RWPE1 (cell line): Measurements from ENCODE around the gene DNAH5.

Experiments used
- CTCF ChIA-PET: fragments of 350-600 bp; sonication (Branson Sonifier 250); formaldehyde crosslinking; extraction: SDS; loops from one replicate; lab custom pipeline; 2021; lab: Yijun Ruan, JAX
- POLR2A ChIA-PET: fragments of 400-600 bp; formaldehyde crosslinking; extraction: SDS; loops from one replicate; lab custom pipeline; 2020; ENCODE audit warnings: antibody characterized with exemption; ENCODE audit not compliant: low non-redundant PET; lab: Yijun Ruan, JAX
- DNase-seq: peaks from one replicate; pipeline ENCODE4 v3.0.0; 2012; ENCODE audit warnings: low spot score
- H3K27ac ChIP-seq: fragments of 450-650 bp; 2 replicates; pipeline ENCODE4 v1.5.1; 2017
- CTCF ChIP-seq: fragments of 450-650 bp; conservative IDR thresholded peaks from 2 replicates; pipeline ENCODE4 v1.5.1; 2017; ENCODE audit warnings: low read depth, mild to moderate bottlenecking

The DNAH5 gene

DNA sequence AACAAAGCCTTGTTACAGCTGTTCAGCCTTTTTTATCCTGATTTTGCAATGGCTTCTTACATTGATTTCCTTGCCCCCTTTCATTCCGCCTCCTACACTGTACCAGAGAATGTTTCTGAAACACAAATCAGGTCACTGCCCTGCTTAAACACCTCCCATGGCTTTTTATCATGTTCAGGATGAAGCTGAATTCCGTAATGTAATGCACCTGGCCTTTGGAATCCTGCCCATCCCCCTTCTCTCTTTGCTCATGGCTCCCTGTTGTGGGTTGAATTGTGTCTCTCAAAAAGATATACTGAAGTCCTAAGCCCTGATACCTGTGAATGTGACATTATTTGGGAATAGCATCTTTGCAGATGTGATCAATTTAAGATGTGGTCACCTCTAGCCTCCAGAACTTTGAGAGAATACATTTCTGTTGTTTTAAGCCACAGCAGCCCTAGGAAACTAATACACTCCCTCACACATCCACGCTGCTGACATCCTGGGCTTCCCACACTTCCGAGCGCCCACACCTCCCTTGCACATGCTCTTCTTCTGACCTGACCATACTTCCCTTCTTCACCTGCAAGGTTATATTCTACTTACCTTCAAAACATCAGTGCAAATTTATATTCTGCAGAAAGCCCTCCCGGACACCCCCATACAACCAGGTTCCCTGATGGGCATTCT lies 101.2 kb downstream of the DNAH5 start:
- ChIA-PET POLR2A (no interaction called here), CTCF (interaction anchor here (0.6 kb wide), 2 partner anchors 582 to 631 kb away, joined by 3 read pairs; no protein-coding TSS in a partner anchor)
- DNase-seq = no peak
- no peak for TF ChIP-seq CTCF
- H3K27ac ChIP-seq = no peak overlapping the region

DNA sequence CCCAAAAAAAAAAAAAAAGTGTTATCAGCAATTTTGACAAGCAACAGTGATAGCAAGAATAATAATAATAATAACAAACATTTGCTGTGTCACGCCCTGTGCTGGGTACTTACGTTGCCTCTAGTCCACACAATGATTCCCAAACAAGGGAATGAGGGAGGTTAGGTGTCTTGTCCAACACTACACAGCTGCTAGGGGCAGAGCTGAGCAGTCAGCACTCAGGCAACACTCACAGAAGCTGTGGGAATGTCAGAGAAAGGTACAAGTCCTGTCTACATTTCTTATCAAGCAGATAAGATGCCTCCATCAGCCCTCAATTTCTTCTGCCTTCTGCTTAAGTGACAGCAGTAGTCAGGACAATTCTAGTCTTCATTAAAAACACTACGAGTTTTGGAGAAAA lies 111.0 kb downstream of the DNAH5 start:
- TF ChIP-seq CTCF = no peak
- POLR2A ChIA-PET = no interaction called here
- H3K27ac ChIP-seq = no peak overlapping the region
- CTCF ChIA-PET = no interaction called here
- DNase-seq = no peak

- ChIA-PET POLR2A (no interaction called here), CTCF (no interaction called here)
Observed at GRCh38 chr5:13831351-13831750, 113.1 kb downstream of the DNAH5 start.

GRCh38 chr5:13830536-13830935 lies 114.0 kb downstream of the DNAH5 start:
- TF ChIP-seq CTCF = no peak
- H3K27ac ChIP-seq = no peak overlapping the region
- peak; percentile 21 for DNase-seq
- ChIA-PET POLR2A (no interaction called here), CTCF (no interaction called here)

More at GRCh38 chr5:13831351-13831750, 113.1 kb downstream of the DNAH5 start:
- no peak overlapping the region for H3K27ac ChIP-seq
- peak; percentile 20 for DNase-seq
- TF ChIP-seq CTCF = peak; percentile 25; the same call in 1 of the 2 replicates

- DNase-seq = no peak
- POLR2A ChIA-PET = no interaction called here
- H3K27ac ChIP-seq = no peak overlapping the region
- CTCF ChIA-PET = interaction anchor here (0.5 kb wide), 1 partner anchor 591 kb away, joined by 6 read pairs; no protein-coding TSS in a partner anchor
- TF ChIP-seq CTCF = no peak
Observed at GRCh38 chr5:13821366-13821765, 123.1 kb downstream of the DNAH5 start.

DNA sequence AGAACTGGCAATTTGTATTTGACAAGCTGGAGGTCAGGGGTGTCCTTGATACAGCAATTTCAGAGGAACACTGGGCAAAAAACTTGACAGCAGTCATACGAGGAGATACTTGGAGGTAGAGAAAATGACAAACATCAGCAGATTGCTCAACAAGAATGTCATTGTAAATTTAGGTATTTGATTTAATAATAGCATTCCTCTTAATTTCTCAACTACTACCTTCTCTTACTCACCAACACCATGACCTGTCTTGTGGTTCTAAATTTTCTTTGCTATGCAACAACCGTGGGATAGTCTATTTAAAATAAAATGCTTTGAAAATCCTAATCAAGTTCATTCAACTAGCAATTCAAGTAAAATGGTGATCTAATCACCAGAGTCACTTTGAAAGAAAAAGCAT lies 128.4 kb downstream of the DNAH5 start:
- no peak for TF ChIP-seq CTCF
- H3K27ac ChIP-seq = no peak overlapping the region
- DNase-seq = no peak
- POLR2A ChIA-PET = no interaction called here
- CTCF ChIA-PET = interaction anchor here (0.5 kb wide), 1 partner anchor 1111 kb away, joined by 3 read pairs; no protein-coding TSS in a partner anchor
